Vagina (tissue), 2 donors: ENCODE results near the gene ARAP3. TPM values are rescaled to one million over a fixed set of nuclear protein-coding genes. Genes with fewer than 3 reads are reported as not detected.

ENCODE experiments used
- DNase-seq, 2 donors: peaks; one replicate each; pipeline ENCODE4 v3.0.0-alpha.2; 2017; ENCODE audit errors: extremely low spot score in 2 of 2
- H3K27ac ChIP-seq: fragments of 200-600 bp; sonication (generic); one replicate; pipeline ENCODE4 v1.5.1; 2019
- H3K27me3 ChIP-seq: fragments of 200-600 bp; sonication (generic); one replicate; pipeline ENCODE4 v1.5.1; 2019
- H3K36me3 ChIP-seq, 2 donors: fragments of 200-600 bp; sonication (generic); one replicate each; pipeline ENCODE4 v1.5.1; 2017 to 2019
- H3K4me1 ChIP-seq: fragments of 200-600 bp; sonication (generic); one replicate; pipeline ENCODE4 v1.5.1; 2019
- H3K4me3 ChIP-seq, 2 donors: fragments of 200-600 bp; sonication (generic); 1 replicate in 1 of 2; 2 replicates in 1 of 2; pipeline ENCODE4 v1.5.1; 2016 to 2019
- H3K9me3 ChIP-seq: fragments of 200-600 bp; sonication (generic); one replicate; pipeline ENCODE4 v1.5.1; 2019
- POLR2A ChIP-seq, 2 donors: fragments of 450-650 bp; IDR thresholded peaks; one replicate each; pipeline ENCODE4 v1.6.1; 2017; ENCODE audit warnings: antibody characterized with exemption in 2 of 2, mild to moderate bottlenecking in 2 of 2, moderate library complexity in 2 of 2
- POLR2AphosphoS5 ChIP-seq, 2 donors: sonication (generic); formaldehyde crosslinking; IDR thresholded peaks; one replicate each; pipeline ENCODE4 v1.9.0; 2017; ENCODE audit warnings: antibody characterized with exemption in 2 of 2, mild to moderate bottlenecking in 2 of 2, low read depth in 1 of 2; ENCODE audit not compliant: insufficient read depth in 1 of 2
- intact Hi-C: fragments of 100-400 bp; cut with DNase I; formaldehyde crosslinking; loops from one replicate; pipeline ENCODE4 v1.15.1; 2023
- total RNA-seq: library from RNA; depleted of rRNA; stranded (reverse); fragments of >200 nt; gene quantifications from one replicate; pipeline ENCODE4 v1.2.3, GENCODE V29; 2016
- TF ChIP-seq, protein P1 (sequence below), 3 experiments: fragments of 450-650 bp in 2 of 3; fragments of 200-600 bp in 1 of 3; sonication (generic) in 1 of 3; IDR thresholded peaks; one replicate each; pipeline ENCODE4 v1.5.1; 2017 to 2019; ENCODE audit warnings: antibody characterized with exemption in 3 of 3, mild to moderate bottlenecking in 2 of 3, moderate library complexity in 2 of 3

Gene ARAP3
- total RNA-seq, 1 donor from 2014 or later: 13.3 TPM

DNA sequence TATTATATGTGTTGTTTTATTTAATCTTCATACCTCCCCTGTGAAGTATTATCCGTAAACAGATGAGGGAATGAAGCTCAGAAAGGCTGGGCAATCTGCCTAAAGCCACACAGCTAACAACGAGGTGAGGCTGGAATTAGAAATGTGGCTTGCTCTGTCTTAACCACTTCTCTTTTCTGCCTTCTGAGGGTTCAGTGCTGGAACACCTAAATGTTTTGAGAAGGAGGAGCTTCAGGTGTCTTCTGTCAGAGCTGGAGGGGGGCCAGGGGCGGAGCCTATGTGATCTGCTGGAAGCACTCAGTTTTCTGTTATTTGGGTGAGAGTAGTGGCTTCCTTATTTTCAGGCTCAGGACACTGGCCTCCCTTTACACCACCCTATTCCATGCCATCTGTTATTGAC is 35.0 kb upstream of the ARAP3 start:
- H3K4me1 ChIP-seq: no peaks in the 10 kb centered on the region
- H3K9me3 ChIP-seq: no peaks in the 10 kb centered on the region
- H3K27me3 ChIP-seq: no peaks in the 10 kb centered on the region
- TF ChIP-seq, protein P1, sequence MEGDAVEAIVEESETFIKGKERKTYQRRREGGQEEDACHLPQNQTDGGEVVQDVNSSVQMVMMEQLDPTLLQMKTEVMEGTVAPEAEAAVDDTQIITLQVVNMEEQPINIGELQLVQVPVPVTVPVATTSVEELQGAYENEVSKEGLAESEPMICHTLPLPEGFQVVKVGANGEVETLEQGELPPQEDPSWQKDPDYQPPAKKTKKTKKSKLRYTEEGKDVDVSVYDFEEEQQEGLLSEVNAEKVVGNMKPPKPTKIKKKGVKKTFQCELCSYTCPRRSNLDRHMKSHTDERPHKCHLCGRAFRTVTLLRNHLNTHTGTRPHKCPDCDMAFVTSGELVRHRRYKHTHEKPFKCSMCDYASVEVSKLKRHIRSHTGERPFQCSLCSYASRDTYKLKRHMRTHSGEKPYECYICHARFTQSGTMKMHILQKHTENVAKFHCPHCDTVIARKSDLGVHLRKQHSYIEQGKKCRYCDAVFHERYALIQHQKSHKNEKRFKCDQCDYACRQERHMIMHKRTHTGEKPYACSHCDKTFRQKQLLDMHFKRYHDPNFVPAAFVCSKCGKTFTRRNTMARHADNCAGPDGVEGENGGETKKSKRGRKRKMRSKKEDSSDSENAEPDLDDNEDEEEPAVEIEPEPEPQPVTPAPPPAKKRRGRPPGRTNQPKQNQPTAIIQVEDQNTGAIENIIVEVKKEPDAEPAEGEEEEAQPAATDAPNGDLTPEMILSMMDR (IDR thresholded peaks at IDR 0.05): no peak
- TF ChIP-seq POLR2A (IDR thresholded peaks at IDR 0.05): no peak
- no peak for TF ChIP-seq POLR2AphosphoS5 (IDR thresholded peaks at IDR 0.05; ENCODE audit: insufficient read depth in 1 of 2, low read depth in 1 of 2)
- H3K4me3 ChIP-seq: no peak overlapping the region
- intact Hi-C loops: no loop called here
- no peaks in the 10 kb centered on the region for H3K36me3 ChIP-seq
- no peak for DNase-seq
- no peak overlapping the region for H3K27ac ChIP-seq

DNA sequence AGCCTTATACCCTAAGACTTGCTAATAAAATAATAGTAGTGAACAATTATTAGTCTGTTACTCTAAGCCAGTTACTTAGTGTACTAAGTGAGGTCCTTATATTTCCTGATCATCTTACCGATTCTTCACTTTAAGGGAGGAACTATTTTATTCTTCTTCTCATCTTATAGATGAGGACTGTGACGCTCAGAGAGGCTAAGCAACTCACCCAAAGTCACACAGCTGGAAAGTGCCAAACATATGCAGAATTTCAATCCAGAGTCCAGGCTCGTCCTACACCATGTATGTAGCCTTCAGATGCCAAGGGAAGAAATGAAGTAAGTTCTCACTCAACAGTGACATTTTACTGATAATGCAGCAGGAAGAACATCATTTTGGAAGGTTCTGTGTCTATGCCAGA is 34.4 kb upstream of the ARAP3 start:
- intact Hi-C loops: no loop called here
- no peak overlapping the region for H3K4me3 ChIP-seq
- DNase-seq: no peak
- no peaks in the 10 kb centered on the region for H3K36me3 ChIP-seq
- H3K27ac ChIP-seq: no peak overlapping the region
- H3K4me1 ChIP-seq: no peaks in the 10 kb centered on the region
- TF ChIP-seq, protein P1 (IDR thresholded peaks at IDR 0.05): no peak
- TF ChIP-seq POLR2AphosphoS5 (IDR thresholded peaks at IDR 0.05; ENCODE audit: insufficient read depth in 1 of 2, low read depth in 1 of 2) (no peak), POLR2A (IDR thresholded peaks at IDR 0.05) (no peak)
- H3K9me3 ChIP-seq: no peaks in the 10 kb centered on the region
- H3K27me3 ChIP-seq: no peaks in the 10 kb centered on the region

DNA sequence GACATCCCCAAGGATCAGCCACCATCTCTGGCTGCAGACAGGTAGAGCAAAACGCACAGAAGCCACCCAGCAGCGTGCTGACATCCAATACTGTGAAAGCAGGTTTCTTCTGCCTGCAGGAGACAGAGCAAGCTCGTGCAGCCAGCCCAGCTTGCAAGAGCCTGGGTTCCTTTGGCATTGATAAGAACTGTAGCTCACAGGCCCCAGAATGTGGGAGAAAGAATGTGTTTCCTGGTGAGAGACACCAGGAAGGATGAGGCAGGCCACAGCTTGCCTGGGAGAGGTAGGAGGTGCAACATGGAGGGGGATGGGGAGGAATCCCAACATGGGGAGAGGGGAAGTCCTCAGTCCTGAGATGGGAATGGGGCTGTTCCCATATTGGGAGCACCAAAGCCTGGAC is 34.0 kb upstream of the ARAP3 start:
- no peaks in the 10 kb centered on the region for H3K9me3 ChIP-seq
- TF ChIP-seq, protein P1 (IDR thresholded peaks at IDR 0.05): no peak
- TF ChIP-seq POLR2A (IDR thresholded peaks at IDR 0.05): no peak
- TF ChIP-seq POLR2AphosphoS5 (IDR thresholded peaks at IDR 0.05; ENCODE audit: insufficient read depth in 1 of 2, low read depth in 1 of 2): no peak
- intact Hi-C loops: no loop called here
- no peaks in the 10 kb centered on the region for H3K27me3 ChIP-seq
- H3K4me1 ChIP-seq: no peaks in the 10 kb centered on the region
- no peaks in the 10 kb centered on the region for H3K36me3 ChIP-seq
- no peak overlapping the region for H3K27ac ChIP-seq
- H3K4me3 ChIP-seq: no peak overlapping the region
- DNase-seq: no peak

DNA sequence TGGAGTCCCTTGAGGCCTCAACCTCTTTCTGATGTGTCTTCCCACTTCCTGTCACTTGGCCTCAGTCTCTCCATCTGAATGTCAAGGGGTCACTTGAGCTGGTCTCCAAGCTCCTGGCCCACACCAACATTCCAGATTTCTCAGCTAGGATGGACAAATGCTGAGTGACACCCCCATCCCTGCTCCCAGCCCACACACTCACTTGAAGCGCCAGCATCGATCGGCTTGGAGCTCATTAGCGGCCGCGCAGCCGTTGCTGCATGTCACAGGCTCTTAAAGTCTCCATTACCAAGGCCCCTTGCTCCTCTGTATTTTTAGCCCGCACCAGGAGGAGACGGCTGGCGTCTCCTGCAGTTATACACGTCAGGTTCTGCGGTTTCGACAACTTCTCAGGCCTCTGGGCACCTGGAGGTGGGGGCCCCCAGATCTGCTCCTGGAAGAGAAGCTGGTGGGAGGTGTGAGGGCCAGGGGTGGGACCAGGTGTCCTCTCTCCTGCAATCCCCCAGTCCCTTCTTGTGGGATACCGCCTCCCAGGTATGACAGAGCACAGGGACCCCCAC is 33.4 kb upstream of the ARAP3 start:
- Histone ChIP-seq H3K27ac (no peak overlapping the region), H3K27me3 (no peaks in the 10 kb centered on the region), H3K4me1 (no peaks in the 10 kb centered on the region), H3K36me3 (no peaks in the 10 kb centered on the region), H3K9me3 (no peaks in the 10 kb centered on the region), H3K4me3 (no peak overlapping the region)
- TF ChIP-seq POLR2AphosphoS5 (IDR thresholded peaks at IDR 0.05; ENCODE audit: insufficient read depth in 1 of 2, low read depth in 1 of 2): no peak
- no peak for TF ChIP-seq POLR2A (IDR thresholded peaks at IDR 0.05)
- TF ChIP-seq, protein P1 (IDR thresholded peaks at IDR 0.05): no peak
- intact Hi-C loops: no loop called here
- no peak for DNase-seq

DNA sequence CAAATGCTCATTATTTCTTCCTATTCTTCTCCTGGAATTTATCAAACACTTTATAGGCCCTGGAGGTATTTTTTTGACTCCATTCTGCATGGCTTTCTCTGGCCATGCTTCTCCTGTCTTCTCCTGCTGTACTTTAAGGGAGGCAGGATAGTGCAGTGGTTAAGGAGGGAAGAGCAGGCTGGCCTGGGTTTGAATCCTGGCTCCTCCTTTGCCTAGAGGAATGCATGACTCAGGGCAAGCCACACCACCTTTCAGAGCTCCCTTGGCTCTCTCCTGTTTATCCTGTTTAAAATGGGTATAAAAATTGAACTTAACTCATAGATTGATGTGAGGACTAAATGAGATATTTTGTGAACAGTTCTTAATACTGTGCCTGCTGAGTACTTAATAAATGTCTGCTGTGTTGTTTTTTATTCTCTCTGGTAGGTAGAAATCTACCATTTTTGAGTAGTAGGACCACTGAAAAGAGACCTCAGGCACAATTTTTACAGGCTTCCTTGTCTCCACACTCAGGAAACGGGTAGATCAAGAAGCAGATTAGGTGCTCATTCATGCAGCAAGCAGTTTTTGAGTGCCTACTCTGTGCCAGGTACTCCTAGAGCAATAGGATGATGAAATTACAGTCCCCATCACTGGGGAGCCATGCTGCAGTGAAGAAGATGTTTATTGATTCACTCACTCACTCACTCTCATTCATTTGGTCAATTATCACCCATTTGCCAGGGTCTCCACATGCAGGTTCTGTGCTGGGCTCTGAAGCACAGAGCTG is 32.7 kb upstream of the ARAP3 start:
- TF ChIP-seq, protein P1 (IDR thresholded peaks at IDR 0.05): no peak
- TF ChIP-seq POLR2A (IDR thresholded peaks at IDR 0.05): no peak
- TF ChIP-seq POLR2AphosphoS5 (IDR thresholded peaks at IDR 0.05; ENCODE audit: insufficient read depth in 1 of 2, low read depth in 1 of 2): no peak
- Histone ChIP-seq H3K36me3 (no peaks in the 10 kb centered on the region), H3K9me3 (no peaks in the 10 kb centered on the region), H3K4me1 (no peaks in the 10 kb centered on the region), H3K27me3 (no peaks in the 10 kb centered on the region), H3K4me3 (no peak overlapping the region), H3K27ac (no peak overlapping the region)
- intact Hi-C loops: no loop called here
- DNase-seq: no peak
